Esophagus squamous epithelium (tissue), 4 donors: ENCODE data around the gene LSM10.

Experiments
- POLR2A ChIP-seq, 4 donors: fragments of 450-650 bp; IDR thresholded peaks; one replicate each; pipeline ENCODE4 v1.6.1; 2017; ENCODE audit warnings: antibody characterized with exemption in 4 of 4, mild to moderate bottlenecking in 4 of 4, moderate library complexity in 3 of 4
- TF ChIP-seq, protein P1 (sequence below), 6 experiments: fragments of 450-650 bp in 4 of 6; fragments of 200-600 bp in 2 of 6; sonication (generic) in 2 of 6; IDR thresholded peaks; one replicate each; pipeline ENCODE4 v1.5.1; 2016 to 2019; ENCODE audit warnings: antibody characterized with exemption in 6 of 6, mild to moderate bottlenecking in 4 of 6, moderate library complexity in 4 of 6

GRCh38 chr1:36359911-36360550, 37.7 kb downstream of the LSM10 start:
- TF ChIP-seq, protein P1, sequence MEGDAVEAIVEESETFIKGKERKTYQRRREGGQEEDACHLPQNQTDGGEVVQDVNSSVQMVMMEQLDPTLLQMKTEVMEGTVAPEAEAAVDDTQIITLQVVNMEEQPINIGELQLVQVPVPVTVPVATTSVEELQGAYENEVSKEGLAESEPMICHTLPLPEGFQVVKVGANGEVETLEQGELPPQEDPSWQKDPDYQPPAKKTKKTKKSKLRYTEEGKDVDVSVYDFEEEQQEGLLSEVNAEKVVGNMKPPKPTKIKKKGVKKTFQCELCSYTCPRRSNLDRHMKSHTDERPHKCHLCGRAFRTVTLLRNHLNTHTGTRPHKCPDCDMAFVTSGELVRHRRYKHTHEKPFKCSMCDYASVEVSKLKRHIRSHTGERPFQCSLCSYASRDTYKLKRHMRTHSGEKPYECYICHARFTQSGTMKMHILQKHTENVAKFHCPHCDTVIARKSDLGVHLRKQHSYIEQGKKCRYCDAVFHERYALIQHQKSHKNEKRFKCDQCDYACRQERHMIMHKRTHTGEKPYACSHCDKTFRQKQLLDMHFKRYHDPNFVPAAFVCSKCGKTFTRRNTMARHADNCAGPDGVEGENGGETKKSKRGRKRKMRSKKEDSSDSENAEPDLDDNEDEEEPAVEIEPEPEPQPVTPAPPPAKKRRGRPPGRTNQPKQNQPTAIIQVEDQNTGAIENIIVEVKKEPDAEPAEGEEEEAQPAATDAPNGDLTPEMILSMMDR (IDR thresholded peaks at IDR 0.05), result no peak
- TF ChIP-seq POLR2A (IDR thresholded peaks at IDR 0.05), result no peak
